Activated naive CD4-positive, alpha-beta T cell treated with anti-CD3 and anti-CD28 coated beads, Interleukin-2, amount 50 U/mL, for 24 hours (primary cell): ENCODE results near the gene TECRL.

Experiments
- H3K27ac Mint-ChIP-seq: one replicate; pipeline ENCODE4 v1.8.0; 2021; ENCODE audit warnings: mild to moderate bottlenecking, mixed read lengths
- H3K27me3 Mint-ChIP-seq: one replicate; pipeline ENCODE4 v1.8.0; 2021; ENCODE audit warnings: mixed read lengths
- H3K36me3 Mint-ChIP-seq: one replicate; pipeline ENCODE4 v1.8.0; 2021; ENCODE audit warnings: mixed read lengths
- H3K4me1 Mint-ChIP-seq: one replicate; pipeline ENCODE4 v1.8.0; 2021; ENCODE audit warnings: mixed read lengths
- H3K4me3 Mint-ChIP-seq: one replicate; pipeline ENCODE4 v1.8.0; 2021; ENCODE audit warnings: mild to moderate bottlenecking, mixed read lengths
- H3K9me3 Mint-ChIP-seq: one replicate; pipeline ENCODE4 v1.8.0; 2021; ENCODE audit warnings: mixed read lengths

TECRL gene

GRCh38 chr4:64359489-64359888, 49.8 kb downstream of the TECRL start:
- H3K4me3 Mint-ChIP-seq = no peak overlapping the region
- peaks cover 5% of the 10 kb centered on the region for H3K9me3 Mint-ChIP-seq
- H3K36me3 Mint-ChIP-seq = no peaks in the 10 kb centered on the region
- no peaks in the 10 kb centered on the region for H3K4me1 Mint-ChIP-seq
- no peak overlapping the region for H3K27ac Mint-ChIP-seq
- no peaks in the 10 kb centered on the region for H3K27me3 Mint-ChIP-seq

DNA sequence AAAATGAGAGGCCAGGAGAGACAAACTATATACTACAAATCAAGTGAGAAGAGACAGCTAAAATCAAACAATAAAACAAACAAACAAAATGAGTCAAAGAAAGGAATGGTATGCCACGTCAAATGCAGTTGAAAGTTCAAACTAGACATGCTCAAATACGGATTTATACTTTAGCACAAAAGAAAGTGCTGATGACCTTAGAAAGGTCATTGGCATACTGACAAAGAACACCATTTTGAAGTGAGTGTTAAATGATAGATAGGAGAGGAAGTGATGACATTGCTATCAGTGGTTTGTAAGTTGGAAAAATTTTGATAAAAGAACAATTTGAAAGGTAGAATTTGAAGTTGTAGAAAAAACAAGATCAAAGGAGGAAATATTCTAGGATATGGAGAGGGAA, 55.3 kb downstream of the TECRL start:
- no peak overlapping the region for H3K4me3 Mint-ChIP-seq
- no peak overlapping the region for H3K27ac Mint-ChIP-seq
- no peaks in the 10 kb centered on the region for H3K9me3 Mint-ChIP-seq
- no peaks in the 10 kb centered on the region for H3K27me3 Mint-ChIP-seq
- H3K4me1 Mint-ChIP-seq = no peaks in the 10 kb centered on the region
- no peaks in the 10 kb centered on the region for H3K36me3 Mint-ChIP-seq

DNA sequence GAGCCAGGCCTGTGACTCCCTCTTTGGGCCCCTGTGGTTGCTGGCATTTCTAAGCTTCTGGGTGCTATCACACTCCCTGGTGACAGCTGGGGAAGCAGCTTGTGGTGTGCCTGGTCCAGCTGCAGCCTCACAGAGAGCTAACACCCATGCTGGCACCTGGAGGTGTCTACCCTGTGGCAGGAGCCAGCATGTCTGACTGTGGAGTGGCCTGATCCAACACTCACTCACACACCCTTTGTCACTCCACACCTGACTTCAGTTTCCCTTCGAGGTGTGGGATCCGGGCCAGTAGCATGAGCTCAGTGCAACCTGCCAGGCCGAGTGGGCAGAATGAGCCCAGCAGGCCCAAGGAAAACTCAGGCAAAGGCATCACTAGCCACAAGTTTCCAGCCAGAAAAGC, 67.5 kb downstream of the TECRL start:
- Mint-ChIP-seq H3K36me3 (no peaks in the 10 kb centered on the region), H3K9me3 (peaks cover 6% of the 10 kb centered on the region), H3K27ac (no peak overlapping the region), H3K4me3 (no peak overlapping the region), H3K27me3 (no peaks in the 10 kb centered on the region), H3K4me1 (no peaks in the 10 kb centered on the region)

GRCh38 chr4:64340218-64341110, 68.8 kb downstream of the TECRL start:
- H3K36me3 Mint-ChIP-seq = no peaks in the 10 kb centered on the region
- no peak overlapping the region for H3K4me3 Mint-ChIP-seq
- no peak overlapping the region for H3K27ac Mint-ChIP-seq
- H3K9me3 Mint-ChIP-seq = peaks cover 6% of the 10 kb centered on the region
- H3K4me1 Mint-ChIP-seq = no peaks in the 10 kb centered on the region
- no peaks in the 10 kb centered on the region for H3K27me3 Mint-ChIP-seq

DNA sequence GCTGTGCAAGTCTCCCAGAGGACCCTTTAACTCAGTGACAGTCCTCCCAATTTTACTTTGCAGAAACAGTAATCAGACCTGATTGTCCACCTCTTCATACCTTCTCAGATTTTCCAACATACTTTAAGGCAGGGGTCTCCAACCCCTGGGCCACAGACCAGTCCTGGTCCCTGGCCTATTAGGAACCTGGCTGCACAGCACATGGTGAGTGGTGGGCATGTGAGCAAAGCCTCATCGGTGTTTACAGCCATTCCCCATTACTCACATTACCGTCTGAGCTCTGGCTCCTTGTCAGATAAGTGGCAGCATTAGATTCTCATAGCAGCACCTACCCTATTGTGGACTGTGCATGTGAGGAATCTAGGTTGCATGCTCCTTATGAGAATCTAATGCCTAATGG, 74.3 kb downstream of the TECRL start:
- no peaks in the 10 kb centered on the region for H3K27me3 Mint-ChIP-seq
- H3K9me3 Mint-ChIP-seq = peaks cover 16% of the 10 kb centered on the region
- H3K4me1 Mint-ChIP-seq = no peaks in the 10 kb centered on the region
- no peak overlapping the region for H3K4me3 Mint-ChIP-seq
- no peak overlapping the region for H3K27ac Mint-ChIP-seq
- no peaks in the 10 kb centered on the region for H3K36me3 Mint-ChIP-seq

- H3K4me1 Mint-ChIP-seq = no peaks in the 10 kb centered on the region
- no peaks in the 10 kb centered on the region for H3K27me3 Mint-ChIP-seq
- H3K9me3 Mint-ChIP-seq = peaks cover 10% of the 10 kb centered on the region
- H3K4me3 Mint-ChIP-seq = no peak overlapping the region
- no peaks in the 10 kb centered on the region for H3K36me3 Mint-ChIP-seq
- no peak overlapping the region for H3K27ac Mint-ChIP-seq
Observed at GRCh38 chr4:64330143-64330542, 79.1 kb downstream of the TECRL start.

DNA sequence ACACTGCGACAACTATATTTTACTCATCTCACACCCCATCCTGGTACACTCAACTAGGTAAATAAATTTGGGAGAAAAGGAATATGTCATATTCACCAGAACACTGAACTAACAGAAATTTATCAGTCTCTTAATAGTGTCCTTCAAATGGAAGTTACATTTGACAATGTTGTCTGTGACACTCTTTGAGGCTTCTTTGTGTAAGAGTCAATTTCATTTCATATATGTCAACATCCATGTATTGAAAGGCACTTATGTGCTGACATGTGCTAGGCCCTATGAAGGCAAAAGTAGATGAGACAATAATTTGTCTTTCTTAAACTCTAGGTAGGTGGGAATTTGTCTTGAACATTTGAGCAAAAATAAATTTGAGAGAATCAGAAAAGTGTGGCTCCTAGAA, 82.0 kb downstream of the TECRL start:
- no peak overlapping the region for H3K4me3 Mint-ChIP-seq
- H3K4me1 Mint-ChIP-seq = no peaks in the 10 kb centered on the region
- no peaks in the 10 kb centered on the region for H3K27me3 Mint-ChIP-seq
- H3K27ac Mint-ChIP-seq = no peak overlapping the region
- peaks cover 12% of the 10 kb centered on the region for H3K9me3 Mint-ChIP-seq
- no peaks in the 10 kb centered on the region for H3K36me3 Mint-ChIP-seq

DNA sequence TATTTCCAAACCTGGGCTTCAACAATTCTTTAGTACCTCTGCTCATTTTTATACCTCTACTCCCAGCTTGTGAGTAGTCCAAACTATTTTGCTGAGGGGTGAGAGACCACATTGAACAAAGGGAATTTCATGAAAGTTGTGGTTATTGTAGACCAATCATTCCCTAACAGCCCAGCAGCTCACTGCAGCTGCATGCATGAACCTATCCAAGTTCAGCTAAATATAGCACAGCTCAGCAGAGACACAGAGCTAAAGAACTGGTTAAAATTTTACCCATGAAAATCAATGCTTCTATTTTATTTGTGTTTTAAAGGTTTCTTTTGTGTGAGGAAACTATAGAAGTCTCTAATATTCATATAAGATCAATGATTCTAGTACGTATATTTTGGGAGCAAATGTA, 82.7 kb downstream of the TECRL start:
- H3K4me3 Mint-ChIP-seq = no peak overlapping the region
- no peaks in the 10 kb centered on the region for H3K4me1 Mint-ChIP-seq
- no peaks in the 10 kb centered on the region for H3K27me3 Mint-ChIP-seq
- no peaks in the 10 kb centered on the region for H3K36me3 Mint-ChIP-seq
- peaks cover 6% of the 10 kb centered on the region for H3K9me3 Mint-ChIP-seq
- H3K27ac Mint-ChIP-seq = no peak overlapping the region

- no peaks in the 10 kb centered on the region for H3K27me3 Mint-ChIP-seq
- H3K27ac Mint-ChIP-seq = no peak overlapping the region
- H3K4me3 Mint-ChIP-seq = no peak overlapping the region
- H3K9me3 Mint-ChIP-seq = no peaks in the 10 kb centered on the region
- H3K36me3 Mint-ChIP-seq = no peaks in the 10 kb centered on the region
- no peaks in the 10 kb centered on the region for H3K4me1 Mint-ChIP-seq
Observed at GRCh38 chr4:64306255-64306565, 103.0 kb downstream of the TECRL start.

- H3K27me3 Mint-ChIP-seq = no peaks in the 10 kb centered on the region
Observed at GRCh38 chr4:64305565-64306254, 103.5 kb downstream of the TECRL start.

DNA sequence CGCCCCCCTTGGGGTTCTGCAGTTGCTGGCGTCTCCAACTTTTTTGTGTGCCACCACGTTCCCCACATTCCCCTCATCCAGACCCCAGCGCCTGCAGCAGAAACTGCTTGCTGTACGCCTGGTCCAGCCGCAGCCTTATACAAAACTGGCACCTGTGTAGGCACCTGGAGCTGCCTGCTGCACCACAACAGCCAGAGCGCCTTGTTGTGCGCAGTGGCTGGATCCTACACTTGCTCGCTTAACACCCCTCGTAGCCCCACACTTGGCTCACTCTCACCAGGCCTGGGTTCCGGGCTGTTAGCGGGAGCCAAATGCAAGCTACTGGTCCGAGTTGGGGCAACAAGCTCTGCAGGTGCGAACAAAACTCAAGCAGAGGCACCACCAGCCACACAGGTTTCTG, 136.8 kb downstream of the TECRL start:
- Mint-ChIP-seq H3K27ac (no peak overlapping the region), H3K27me3 (no peaks in the 10 kb centered on the region), H3K9me3 (no peaks in the 10 kb centered on the region), H3K4me3 (no peak overlapping the region), H3K36me3 (no peaks in the 10 kb centered on the region), H3K4me1 (no peaks in the 10 kb centered on the region)

More at GRCh38 chr4:64305565-64306254, 103.5 kb downstream of the TECRL start:
- Mint-ChIP-seq H3K27ac (no peak overlapping the region), H3K9me3 (no peaks in the 10 kb centered on the region), H3K4me1 (no peaks in the 10 kb centered on the region), H3K36me3 (no peaks in the 10 kb centered on the region), H3K4me3 (no peak overlapping the region)

DNA sequence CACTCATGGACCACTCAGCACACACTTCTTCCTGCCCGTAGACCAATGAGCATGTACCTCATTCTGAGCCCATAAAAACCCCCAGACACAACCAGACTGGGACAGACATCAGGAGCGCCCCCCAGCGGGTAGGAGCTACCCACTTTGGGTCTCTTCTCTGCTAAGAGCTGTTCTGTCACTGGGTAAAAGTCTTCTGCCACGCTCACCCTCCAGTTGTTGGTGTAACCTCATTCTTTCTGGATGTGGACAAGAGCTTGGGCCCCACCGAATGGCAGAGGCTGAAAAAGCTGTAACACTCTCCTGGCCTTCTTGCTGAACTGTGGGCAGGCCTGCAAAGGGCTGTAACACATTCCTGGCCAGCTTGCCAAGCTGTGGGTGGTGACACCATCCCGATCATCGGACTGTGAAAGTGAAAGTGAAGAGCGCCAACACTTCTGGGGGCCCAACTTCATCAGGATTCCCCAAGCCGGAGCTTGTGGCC, 137.6 kb downstream of the TECRL start:
- Mint-ChIP-seq H3K27ac (no peak overlapping the region), H3K36me3 (no peaks in the 10 kb centered on the region), H3K9me3 (no peaks in the 10 kb centered on the region), H3K4me3 (no peak overlapping the region), H3K4me1 (no peaks in the 10 kb centered on the region), H3K27me3 (no peaks in the 10 kb centered on the region)

DNA sequence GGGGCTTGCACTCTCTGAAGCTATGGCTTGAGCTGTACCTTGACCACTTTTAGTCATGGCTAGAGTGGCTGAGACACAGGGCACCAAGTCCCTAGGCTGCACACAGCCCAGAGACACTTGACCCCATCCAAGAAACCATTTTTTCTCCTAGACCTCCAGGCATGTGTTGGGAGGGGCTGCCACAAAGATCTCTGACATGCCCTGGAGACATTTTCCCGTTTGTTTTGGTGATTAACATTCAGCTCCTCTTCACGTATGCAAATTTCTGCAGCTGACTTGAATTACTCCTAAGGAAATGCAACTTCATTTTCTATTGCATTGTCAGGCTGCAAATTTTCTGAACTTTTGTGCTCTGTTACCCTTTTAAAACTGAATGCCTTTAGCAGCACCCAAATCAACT, 142.6 kb downstream of the TECRL start:
- Mint-ChIP-seq H3K27ac (no peak overlapping the region), H3K4me3 (no peak overlapping the region), H3K27me3 (no peaks in the 10 kb centered on the region), H3K36me3 (no peaks in the 10 kb centered on the region), H3K9me3 (peaks cover 4% of the 10 kb centered on the region), H3K4me1 (no peaks in the 10 kb centered on the region)

DNA sequence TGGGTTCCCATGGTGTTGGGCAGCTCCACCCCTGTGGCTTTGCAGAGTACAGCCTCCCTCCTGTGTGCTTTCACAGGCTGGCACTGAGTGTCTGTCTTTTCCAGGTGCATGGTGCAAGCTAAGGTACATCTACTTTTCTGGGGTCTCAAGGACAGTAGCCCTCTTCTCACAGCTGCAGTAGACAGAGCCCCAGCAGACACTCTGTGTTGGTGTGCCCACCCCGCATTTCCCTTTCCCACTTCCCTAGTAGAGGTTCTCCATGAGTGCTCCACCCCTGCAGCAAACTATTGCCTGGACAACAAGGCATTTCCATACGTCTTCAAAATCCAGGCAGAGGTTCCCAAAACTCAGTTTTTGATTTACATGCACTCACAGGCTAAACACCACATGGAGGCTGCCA, 143.0 kb downstream of the TECRL start:
- H3K27me3 Mint-ChIP-seq = no peaks in the 10 kb centered on the region
- H3K4me1 Mint-ChIP-seq = no peaks in the 10 kb centered on the region
- H3K36me3 Mint-ChIP-seq = no peaks in the 10 kb centered on the region
- H3K4me3 Mint-ChIP-seq = no peak overlapping the region
- no peak overlapping the region for H3K27ac Mint-ChIP-seq
- H3K9me3 Mint-ChIP-seq = peaks cover 4% of the 10 kb centered on the region

DNA sequence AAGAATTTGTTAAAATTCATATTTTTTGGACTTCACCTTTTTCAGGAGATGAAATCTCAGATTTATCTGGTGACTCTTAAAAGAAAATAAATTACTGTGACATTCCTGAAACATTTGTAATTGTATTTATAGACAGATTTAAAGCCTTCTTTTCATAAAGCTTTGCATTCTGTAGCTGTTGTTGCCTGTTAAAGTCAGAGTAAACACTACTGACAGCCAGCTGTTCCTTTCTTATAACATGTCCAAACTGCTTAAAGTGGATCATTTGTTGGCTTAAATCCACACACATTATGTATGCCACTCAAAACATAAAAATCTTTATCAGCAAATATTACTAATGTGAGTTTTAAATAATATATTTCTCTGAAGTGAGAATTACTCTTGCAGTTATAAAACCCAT, 157.5 kb downstream of the TECRL start:
- Mint-ChIP-seq H3K27ac (no peak overlapping the region), H3K4me3 (no peak overlapping the region), H3K36me3 (no peaks in the 10 kb centered on the region), H3K4me1 (no peaks in the 10 kb centered on the region), H3K27me3 (no peaks in the 10 kb centered on the region), H3K9me3 (peaks cover 7% of the 10 kb centered on the region)

- Mint-ChIP-seq H3K4me3 (no peak overlapping the region), H3K9me3 (peaks cover 7% of the 10 kb centered on the region), H3K27me3 (no peaks in the 10 kb centered on the region), H3K27ac (no peak overlapping the region), H3K4me1 (no peaks in the 10 kb centered on the region), H3K36me3 (no peaks in the 10 kb centered on the region)
Observed at GRCh38 chr4:64250488-64250887, 158.8 kb downstream of the TECRL start.
